Stimulated activated CD8-positive, alpha-beta memory T cell treated with anti-CD3 and anti-CD28 coated beads, Interleukin-7, amount 100 ng/mL, for 48 hours (primary cell): Measurements from ENCODE around the gene CNKSR1.

Experiments
- DNase-seq, 2 donors: peaks; one replicate each; pipeline ENCODE4 v3.0.0-alpha.2; 2020; ENCODE audit warnings: low read depth in 1 of 2; ENCODE audit errors: extremely low read depth in 1 of 2

The CNKSR1 gene

GRCh38 chr1:26184086-26184485, 6.8 kb downstream of the CNKSR1 start:
- DNase-seq, result no peak

- no peak for DNase-seq
Observed at GRCh38 chr1:26184883-26185282, 7.6 kb downstream of the CNKSR1 start.

DNA sequence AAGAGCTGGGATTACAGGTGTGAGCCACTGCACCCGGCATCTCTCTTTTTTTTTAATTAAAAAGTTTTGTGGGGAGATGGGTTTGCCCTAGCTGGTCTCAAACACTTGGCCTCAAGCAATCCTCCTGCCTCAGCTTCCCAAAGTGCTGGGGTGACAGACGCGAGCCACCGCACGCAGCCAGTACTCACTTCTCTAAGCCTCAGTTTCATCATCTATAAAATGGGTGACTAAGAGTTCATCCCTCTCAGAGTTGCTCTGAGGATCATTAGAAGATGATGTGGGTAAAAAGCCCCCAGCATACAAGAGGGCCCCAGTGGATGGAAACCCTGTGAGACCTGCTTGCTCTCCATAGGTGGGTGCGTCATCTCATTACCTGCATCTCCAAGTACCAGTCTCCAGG, 10.6 kb downstream of the CNKSR1 start:
- no peak for DNase-seq

DNA sequence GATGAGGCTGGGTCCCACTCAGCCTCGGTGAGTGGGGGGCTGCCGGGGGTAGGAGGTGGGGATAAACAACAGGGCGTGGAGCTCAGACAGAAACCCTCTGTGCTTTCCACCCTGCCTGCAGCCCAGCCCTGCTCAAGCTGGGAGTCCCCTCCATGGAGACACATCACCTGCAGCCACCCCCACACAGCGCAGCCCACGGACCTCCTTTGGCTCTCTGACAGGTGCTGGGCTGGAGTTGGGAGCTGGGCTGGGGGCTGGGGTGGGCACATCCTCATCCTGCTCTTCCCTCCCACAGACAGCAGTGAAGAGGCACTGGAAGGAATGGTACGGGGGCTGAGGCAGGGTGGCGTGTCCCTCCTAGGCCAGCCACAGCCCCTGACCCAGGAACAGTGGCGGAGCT, 11.2 kb downstream of the CNKSR1 start:
- DNase-seq, result no peak

GRCh38 chr1:26189331-26189730, 12.0 kb downstream of the CNKSR1 start:
- DNase-seq, result no peak

DNA sequence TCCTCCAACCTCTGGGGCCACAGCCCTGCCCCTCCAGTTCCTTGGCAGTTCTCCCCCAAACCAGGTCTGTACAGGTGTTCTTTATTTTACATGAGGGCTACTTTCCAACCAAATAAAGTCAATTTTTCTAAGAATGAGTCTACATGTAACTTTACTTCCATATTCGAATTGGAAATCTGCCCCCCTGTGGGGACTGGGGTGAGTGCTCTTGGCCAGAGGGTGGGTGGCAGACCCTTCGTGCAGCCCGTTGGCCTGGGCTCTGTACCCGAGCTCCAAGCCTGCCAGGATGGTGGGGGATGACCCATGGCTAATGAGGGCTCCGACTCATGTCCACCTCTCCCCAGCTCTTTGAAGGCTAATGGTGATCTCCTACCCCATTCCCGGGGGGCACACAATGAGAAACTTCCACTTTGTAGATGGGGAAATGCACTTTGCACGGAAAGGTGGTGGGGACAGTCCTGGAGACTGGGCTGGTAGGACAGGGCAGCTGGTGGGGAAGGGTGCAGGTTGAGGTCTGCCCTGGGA, 12.5 kb downstream of the CNKSR1 start:
- DNase-seq, result no peak

DNA sequence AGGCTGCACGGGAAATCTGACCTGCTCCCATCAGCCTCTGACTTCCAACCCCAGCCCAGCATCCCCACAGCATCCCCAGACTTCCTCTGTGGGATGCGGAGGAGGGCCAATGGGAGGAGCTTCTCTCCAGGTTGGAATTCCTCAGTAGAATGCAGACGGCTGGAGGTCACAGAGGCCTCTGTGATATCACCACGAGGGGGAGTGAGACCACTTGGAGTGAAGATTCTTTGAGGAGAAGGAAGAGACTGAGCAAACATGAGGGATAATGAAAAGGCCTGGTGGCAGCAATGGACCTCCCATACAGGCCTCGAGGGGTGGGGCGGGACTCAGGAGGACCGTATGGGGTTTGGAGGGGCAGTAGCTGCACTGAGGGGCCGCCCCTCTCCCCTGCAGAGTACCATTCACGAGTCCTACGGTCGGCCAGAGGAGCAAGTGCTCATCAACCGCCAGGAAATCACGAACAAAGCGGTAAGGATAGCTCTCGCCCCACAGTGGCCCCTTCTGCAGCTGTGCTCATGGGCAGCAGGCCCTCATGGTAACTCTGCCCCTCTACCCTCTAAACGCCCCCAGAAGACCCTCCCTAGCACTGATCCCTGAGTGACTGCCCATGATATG, 13.2 kb downstream of the CNKSR1 start, which contains the start of gene CATSPER4:
TSS of gene CATSPER4 (plus strand) at position 230 of the 615 bp plus-strand sequence. CDS start at position 256, 26 bp downstream.
- DNase-seq, result no peak

DNA sequence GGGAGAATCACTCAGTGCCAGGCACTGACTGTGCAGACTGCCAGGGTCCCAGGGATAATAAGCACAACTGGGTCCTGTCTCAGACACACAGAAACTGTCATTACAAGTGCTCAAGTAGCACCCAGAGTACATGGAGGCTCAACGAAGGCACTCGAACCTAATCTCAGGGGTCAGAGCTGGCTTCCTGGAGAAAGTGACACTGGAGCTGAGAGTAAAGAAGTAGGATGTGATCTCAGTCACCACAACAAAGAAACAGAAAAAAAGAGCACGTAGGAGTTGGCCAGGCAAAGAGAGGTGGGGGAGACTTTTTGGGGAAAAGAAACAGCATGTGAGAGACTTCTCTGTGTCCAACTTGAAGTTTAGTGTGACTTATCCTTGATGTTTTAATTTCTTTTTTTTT, 14.4 kb downstream of the CNKSR1 start:
- DNase-seq, result no peak

- no peak for DNase-seq
Observed at GRCh38 chr1:26195805-26196204, 18.5 kb downstream of the CNKSR1 start.

DNA sequence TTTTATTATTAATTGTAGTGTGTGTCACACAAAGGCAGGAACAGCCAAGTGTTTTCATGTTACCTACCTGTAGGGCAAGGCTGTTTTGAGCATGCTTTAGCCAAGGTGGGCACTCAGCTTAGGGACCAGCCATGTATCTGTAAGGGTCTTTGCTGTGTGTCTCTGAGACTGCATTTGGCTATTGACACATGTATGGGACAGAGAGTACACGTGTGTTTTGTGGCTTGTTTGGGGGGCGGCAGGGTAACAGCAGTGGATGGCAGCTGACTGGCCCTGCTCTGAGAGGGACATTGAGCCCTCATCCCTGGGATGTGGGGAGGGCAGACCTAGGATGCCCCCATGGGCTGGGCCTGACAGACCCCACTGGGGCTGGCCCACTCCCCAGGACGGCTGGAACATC, 20.0 kb downstream of the CNKSR1 start:
- DNase-seq, result no peak

DNA sequence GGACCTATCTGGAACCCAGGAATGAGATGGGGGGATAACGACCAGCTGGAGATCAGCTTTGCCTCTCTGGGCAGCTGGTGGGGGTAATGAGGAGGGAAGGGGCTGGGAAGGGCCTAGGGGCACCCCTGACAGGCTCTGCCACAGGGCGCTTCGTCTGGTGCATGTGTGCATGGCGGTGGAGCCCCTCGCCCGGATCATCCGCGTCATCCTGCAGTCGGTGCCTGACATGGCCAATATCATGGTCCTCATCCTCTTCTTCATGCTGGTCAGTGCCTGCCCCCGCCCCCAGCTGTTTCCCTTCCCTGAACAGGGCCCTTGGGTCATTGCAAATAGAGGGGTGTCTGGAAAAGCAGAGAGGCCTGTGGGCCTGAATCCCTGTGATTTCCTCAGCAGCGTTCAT, 20.5 kb downstream of the CNKSR1 start:
- DNase-seq, result no peak

- no peak for DNase-seq
Observed at GRCh38 chr1:26200413-26200812, 23.1 kb downstream of the CNKSR1 start.

GRCh38 chr1:26203642-26204318, 26.5 kb downstream of the CNKSR1 start:
- no peak for DNase-seq

GRCh38 chr1:26210147-26210870, 33.0 kb downstream of the CNKSR1 start:
- DNase-seq, result no peak

- DNase-seq, result no peak
Observed at GRCh38 chr1:26212726-26213125, 35.4 kb downstream of the CNKSR1 start.

DNA sequence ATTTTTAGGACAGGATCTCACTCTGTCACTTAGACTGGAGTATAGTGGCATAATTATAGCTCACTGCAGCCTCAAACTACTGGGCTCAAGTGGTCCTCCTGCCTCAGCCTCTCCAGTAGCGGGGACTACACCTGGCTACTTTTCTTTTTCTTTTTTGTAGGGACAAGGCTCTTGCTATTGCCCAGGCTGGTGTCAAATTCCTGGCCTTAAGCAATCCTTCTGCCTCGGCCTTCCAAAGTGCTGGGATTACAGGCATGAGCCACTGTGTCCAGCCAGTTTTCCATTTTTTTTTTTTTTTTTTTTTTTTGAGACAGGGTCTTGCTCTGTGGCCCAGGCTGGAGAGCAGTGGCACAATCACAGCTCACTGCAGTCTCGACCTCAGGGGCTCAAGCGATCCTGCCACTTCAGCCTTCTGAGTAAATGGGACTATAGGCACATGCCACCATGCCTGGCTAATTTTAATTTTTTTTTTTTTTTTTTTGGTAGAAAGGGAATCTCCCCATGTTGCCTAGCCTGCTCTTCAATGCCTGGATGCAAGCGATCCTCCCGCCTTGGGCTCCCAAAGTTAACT, 36.1 kb downstream of the CNKSR1 start:
- DNase-seq, result no peak

GRCh38 chr1:26215246-26215645, 38.0 kb downstream of the CNKSR1 start:
- DNase-seq, result no peak

- no peak for DNase-seq
Observed at GRCh38 chr1:26218906-26219494, 41.7 kb downstream of the CNKSR1 start.

GRCh38 chr1:26220199-26220912, 43.1 kb downstream of the CNKSR1 start:
- no peak for DNase-seq

- DNase-seq, result no peak
Observed at GRCh38 chr1:26221094-26221493, 43.8 kb downstream of the CNKSR1 start.
